H54 (cell line): Measurements from ENCODE around the gene STIP1.

Source experiments
- DNase-seq: peaks from one replicate; pipeline ENCODE4 v3.0.0; 2011; ENCODE audit warnings: low spot score, mixed read lengths; ENCODE audit not compliant: insufficient read length
- FAIRE-seq: peaks from 3 replicates; lab custom pipeline; 2011; peaks lifted over from hg19 to GRCh38; lab: Jason Lieb, UNC
- POLR2A ChIP-seq: IDR thresholded peaks from 2 replicates; pipeline ENCODE4 v1.6.1; 2011; ENCODE audit warnings: low read depth, mild to moderate bottlenecking, low read length

STIP1 gene

GRCh38 chr11:64246871-64247728 is 61.1 kb downstream of the STIP1 start, which contains the start of gene PPP1R14B:
Gene PPP1R14B, minus strand, starts transcription at chr11:64246943. Its CDS starts 270 bp downstream, at chr11:64246673.
- DNase-seq: no peak
- no peak; the same call in 1 of the 2 replicates for TF ChIP-seq POLR2A
- FAIRE-seq: no peak

GRCh38 chr11:64247729-64248531 is 62.0 kb downstream of the STIP1 start:
- TF ChIP-seq POLR2A: no peak
- DNase-seq (no peak), FAIRE-seq (no peak)

GRCh38 chr11:64248578-64248977 is 62.6 kb downstream of the STIP1 start:
- DNase-seq (no peak), FAIRE-seq (no peak)
- no peak for TF ChIP-seq POLR2A

GRCh38 chr11:64249038-64249437 is 63.1 kb downstream of the STIP1 start:
- DNase-seq: no peak
- TF ChIP-seq POLR2A: no peak
- FAIRE-seq: no peak

GRCh38 chr11:64249563-64250414 is 63.8 kb downstream of the STIP1 start:
- TF ChIP-seq POLR2A: no peak
- FAIRE-seq: no peak
- no peak for DNase-seq

GRCh38 chr11:64250415-64251015 is 64.5 kb downstream of the STIP1 start:
- FAIRE-seq: no peak
- no peak for DNase-seq
- peak; percentile 9; the same call in 1 of the 2 replicates for TF ChIP-seq POLR2A

- FAIRE-seq (no peak), DNase-seq (no peak)
- peak; percentile 91 for TF ChIP-seq POLR2A
Observed at GRCh38 chr11:64251016-64251752, 65.2 kb downstream of the STIP1 start, which contains the start of gene PLCB3. Gene PLCB3, plus strand, starts transcription at chr11:64251530. Its CDS starts 120 bp downstream, at chr11:64251650.

- FAIRE-seq (no peak), DNase-seq (no peak)
- no peak for TF ChIP-seq POLR2A
Observed at GRCh38 chr11:64251753-64252002, 65.7 kb downstream of the STIP1 start.

GRCh38 chr11:64252003-64252872 is 66.3 kb downstream of the STIP1 start:
- FAIRE-seq (no peak), DNase-seq (peak; percentile 86)
- peak; percentile 69 for TF ChIP-seq POLR2A

GRCh38 chr11:64253043-64253442 is 67.1 kb downstream of the STIP1 start:
- TF ChIP-seq POLR2A: no peak
- FAIRE-seq (no peak), DNase-seq (no peak)

GRCh38 chr11:64253481-64253880 is 67.5 kb downstream of the STIP1 start:
- DNase-seq (no peak), FAIRE-seq (no peak)
- TF ChIP-seq POLR2A: no peak
